Measurements from ENCODE around the gene ELMOD3.
"Not testable (repeated sequence)": the region's sequence is repeated elsewhere in the genome, so short reads cannot be mapped to it uniquely, and the experiment has no call there.

ELMOD3 gene

DNA sequence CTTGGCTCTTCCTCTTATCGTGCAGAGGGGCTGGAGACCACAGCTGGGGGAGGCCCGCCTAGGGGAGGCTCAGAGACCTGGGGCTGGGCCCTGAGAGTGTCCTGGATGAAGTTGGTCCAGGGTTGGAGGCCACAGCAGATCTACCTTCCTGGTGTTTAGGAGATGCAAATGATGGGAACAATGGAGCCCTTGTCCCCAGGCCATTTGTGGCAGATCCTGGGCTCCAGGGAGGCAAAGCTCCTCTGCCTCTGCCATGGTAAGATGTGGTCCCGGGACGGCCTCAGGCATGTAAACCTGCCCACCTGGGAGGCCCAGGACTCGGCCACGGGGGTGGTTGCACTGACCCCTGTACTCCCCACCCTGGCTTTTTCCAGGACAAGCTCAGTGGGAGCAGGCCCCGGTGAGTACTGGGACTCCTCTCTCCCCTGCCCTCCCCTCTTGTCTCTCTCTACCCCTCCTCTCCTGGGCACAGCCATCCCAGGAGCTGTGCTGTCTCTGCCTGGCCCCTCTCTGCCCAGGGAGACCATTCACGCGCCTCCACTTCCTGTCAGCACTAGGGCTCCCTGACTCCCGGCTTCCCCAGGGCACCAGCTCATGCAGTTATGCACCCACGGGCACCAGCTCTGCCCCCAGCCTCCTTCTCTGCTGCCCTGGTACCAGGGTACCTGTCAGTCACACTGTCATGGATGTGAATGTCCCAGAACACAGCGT lies 74.8 kb downstream of the ELMOD3 start:
- DNase-seq: no peak

DNA sequence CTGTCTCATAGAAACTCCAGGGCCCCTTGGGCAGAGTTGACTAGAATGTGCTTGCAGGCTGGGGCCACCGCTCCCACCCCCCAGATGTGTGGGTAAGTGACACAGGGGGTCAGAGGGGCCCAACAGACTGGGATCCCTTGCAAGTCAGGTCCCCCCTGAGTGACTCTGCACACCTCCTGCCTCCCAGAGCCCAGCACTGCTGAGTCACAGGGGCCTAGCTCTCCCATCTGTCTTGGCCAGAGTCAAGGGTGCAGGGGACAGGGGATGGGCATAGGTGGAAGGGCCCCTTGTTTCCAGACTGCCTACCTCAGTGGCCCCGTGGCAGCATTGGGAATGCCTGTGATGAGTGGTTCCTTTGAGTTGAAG lies 75.3 kb downstream of the ELMOD3 start:
- DNase-seq: no peak

DNA sequence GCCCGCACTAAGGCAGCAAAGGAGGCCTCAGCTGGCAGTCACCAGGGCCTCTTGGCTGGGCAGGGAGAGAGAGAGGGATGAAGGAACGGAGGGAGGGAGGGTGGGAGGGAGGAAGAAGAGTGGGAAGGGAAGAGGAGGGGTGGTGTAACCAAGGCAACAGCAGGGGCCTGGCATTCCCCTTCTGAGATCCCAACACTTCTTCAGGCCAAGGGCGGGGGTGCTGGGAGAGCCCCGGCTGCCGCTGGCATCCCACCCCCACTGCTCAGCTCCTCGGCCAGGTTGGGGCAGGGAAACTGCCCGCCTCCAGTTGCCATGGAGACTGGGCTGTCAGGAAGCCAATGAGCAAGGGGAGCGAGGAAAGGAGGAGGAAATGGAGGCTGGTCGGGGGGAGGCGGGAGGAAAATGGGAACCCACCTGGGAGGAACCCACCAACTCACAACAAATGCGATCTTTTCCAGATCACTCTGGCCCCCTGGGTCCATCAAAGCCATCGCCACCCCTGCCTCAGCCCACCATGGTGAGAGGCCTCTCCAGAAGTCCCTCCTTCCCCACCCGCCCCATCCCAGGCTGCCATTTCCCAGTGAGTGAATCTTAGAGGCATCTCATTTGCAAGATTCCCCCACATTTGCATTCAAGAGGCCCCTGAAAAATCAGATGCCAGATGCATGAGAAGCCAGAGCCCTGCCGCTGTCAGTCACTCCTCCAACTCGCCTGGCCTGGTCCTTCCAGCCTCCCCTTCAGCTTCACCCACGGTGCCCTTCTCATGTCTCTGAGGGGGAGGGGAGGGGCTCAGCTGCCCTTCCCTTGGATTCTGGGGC lies 76.4 kb downstream of the ELMOD3 start:
- peak; percentile 79 for DNase-seq

DNA sequence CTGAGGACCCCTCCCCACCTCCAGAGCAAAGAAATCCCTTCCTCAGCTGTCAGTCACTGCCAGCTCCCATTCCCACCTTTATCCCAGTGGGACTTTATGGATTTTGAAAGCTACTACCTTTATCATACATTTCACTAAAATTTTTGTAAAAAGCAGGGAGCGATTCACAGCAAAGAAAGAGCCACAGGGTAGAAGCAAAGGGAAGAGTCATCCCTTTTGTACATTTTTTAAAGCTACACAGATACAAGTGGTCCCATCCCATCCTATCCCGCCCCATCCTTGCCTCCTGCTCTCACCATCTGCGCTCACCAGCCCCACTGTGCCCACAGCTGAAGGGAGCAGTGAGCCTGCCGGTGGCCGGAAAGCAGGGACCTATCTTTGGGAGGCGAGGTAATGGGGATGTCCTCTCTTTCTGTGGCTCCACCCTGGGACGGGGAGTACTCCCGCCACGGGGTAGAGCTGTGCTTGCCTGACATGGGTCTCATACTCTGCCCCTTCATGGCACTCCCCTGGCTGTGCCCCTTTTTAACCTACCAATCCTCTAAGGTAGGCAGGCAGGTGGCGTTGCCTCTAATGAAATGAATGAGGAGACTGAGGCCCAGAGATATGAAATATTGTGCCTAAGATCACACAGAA lies 77.1 kb downstream of the ELMOD3 start:
- no peak for DNase-seq

DNA sequence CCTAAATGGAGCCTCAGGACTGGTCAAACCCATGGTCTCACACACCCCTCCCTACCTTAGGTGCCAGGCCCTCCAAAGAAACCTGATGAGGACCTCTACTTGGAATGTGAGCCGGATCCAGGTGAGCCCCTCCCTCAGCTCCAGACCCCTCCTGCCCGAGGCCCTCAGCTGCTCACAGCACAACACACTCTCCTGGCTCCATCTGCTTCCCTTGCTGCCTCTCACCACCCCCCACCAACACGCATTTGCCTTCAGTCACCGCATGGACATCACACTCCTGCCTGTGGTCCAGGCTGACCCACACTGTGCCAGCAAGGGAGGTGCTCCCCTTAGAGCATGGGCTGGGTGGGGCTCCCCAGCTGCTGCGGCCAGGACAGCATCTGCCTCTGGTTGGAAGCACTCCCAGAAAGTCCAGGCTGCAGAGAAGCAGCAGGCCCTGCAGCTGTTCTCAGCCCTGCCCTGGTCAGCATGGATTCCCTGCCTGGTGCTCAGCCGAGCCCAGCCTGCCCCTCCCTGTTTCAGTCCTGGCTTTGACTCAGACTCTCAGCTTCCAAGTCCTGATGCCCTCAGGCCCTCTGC lies 79.0 kb downstream of the ELMOD3 start:
- DNase-seq: peak; percentile 89

DNA sequence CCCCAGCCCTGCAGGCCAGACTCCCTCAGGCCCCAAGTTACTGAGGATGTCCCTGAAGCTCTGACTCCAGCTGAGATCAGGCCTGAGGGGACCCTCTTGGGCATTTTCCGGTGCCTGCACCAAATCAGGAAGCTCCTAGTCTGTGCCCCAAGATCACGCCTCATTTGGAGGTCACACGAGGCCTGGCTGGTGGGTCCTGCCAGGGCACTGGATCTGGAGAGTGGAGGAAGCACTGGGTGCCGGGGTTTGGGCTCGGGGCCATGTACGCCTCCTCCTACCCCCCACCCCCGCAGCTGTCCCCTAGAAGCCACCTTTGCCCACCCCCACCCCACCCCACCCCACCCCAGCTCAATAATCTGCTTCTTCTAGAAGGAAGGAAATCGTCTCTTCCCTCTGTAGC lies 80.1 kb downstream of the ELMOD3 start:
- no peak for DNase-seq

DNA sequence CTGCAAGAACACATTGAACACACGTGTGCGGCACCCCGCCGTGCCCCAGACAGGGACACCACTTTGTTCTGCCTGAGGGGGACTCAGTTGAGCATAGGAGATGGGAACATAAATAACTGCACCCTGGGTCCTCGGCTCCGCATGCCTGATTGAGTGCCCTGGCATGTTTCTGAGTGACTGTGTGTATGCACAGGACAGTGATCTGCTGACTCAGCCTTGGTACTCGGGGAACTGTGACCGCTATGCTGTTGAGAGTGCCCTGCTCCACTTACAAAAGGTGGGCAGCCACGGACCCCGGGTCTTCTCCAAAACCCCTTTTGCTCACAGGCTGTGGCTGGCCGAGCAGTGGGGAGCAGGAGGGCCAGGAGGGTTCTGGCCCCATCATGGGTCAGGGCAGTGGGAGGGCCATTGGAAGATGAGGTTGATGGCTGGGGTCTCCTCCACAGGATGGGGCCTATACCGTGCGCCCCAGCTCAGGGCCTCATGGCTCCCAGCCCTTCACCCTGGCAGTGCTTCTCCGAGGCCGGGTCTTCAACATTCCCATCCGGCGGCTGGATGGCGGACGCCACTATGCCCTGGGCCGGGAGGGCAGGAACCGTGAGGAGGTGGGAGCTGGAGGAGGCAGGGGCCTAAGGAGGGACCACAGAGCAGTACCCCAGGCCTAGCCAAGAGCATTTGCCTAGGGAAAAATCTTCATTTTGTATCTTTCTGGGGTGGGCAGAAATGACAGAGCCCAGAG lies 80.8 kb downstream of the ELMOD3 start:
- DNase-seq: peak; percentile 90

DNA sequence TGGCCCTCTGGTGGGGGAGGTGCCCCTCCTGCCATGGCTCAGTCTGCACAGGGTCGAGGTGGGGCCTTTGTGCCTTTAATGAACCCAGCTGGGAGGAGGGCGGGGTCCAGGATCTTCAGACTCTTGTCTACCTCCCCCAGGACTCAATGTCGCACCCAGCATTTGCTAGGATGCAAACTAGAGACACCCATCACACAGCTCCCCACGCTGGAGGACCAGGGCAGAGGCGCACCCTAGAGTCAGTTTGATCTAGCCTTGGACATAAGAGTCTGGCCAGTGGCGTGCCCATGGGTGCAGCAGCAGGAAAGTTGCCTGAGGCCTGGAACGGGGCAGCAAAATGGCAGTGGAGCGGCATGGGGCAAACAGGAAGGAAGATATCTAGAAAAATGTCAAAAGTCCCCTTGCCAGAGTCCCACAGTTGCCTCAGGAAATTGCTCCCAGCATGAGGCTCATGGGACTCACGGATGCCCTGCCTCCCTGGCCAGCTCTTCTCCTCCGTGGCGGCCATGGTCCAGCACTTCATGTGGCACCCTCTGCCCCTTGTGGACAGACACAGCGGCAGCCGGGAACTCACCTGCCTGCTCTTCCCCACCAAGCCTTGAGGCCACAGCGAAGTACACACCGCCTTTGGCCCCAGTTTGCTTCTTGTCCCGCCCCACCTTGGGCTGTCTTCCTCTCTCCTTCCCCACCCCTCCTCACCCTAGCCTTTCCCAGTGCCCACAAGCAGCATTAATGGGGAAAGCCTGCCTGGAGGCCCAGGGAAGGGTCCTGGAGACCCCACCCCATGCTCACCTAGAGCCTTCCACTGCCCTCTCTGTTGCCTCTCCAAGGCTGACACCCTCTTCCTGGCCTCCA lies 81.6 kb downstream of the ELMOD3 start:
- no peak for DNase-seq

DNA sequence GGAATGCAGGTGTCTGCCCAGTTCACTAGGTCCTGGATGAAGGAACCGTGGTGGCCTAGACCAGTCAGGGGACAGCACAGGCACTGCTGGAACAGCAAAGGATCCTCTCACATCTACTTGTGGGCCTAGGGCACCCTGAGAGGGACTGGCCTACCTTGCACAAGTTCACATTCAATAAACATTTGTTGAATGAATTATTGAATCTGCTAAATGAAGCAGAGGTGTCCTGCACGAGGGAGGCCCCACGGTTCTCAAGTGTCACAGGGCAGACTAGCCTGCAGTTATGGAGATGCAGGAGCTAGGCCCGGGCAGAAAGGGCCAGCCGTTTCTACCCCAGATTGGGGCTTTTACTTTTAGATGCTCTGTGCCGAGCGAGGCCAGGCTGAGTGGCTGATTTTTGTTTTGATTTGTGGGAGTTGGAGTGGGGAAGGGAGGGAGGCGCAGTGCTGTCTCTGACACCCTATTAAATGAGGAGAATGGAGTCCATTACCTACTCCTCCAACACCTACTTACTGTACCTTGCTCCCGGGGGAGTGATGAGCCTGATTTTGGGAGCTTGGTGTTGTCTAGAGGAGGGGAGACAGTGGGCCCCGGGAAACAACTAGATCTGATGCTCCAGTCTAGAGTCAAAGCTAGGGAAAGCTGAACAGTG lies 82.4 kb downstream of the ELMOD3 start:
- DNase-seq: peak; percentile 56

DNA sequence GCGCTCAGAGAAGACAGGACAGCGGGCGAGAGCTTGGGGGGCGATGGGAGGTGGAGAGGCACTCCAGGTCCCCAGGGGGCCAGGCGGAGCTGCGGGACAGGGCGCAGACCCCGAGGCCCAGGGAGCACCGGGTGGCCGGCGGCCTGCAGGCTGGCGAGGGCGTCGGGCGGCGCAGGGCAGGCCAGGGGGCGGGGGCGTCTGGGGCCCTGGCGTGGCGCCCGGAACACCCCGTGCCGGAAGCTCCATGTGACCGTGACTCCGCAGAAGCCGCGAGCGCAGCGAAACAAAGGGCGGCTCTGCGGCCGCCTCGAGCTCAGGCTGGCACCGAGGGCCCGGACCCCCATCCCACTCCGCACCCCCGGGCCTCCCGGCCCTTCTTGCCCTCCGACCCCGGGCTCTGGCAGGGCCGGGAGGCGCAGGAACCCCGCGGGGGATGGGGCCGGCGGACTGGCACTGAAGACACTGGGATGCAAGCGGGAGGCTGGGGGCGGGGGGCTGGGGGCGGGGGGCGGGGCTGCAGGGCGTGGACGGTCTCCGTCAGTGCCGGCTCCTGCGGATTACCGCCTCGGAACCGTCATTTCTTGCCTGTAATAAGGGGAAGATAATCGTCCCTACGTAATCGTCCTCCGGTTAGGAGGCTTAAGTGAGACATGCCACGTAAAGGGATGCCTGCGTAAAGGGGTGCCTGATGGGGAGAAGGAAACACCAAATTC lies 83.1 kb downstream of the ELMOD3 start:
- DNase-seq: peak; percentile 76

DNA sequence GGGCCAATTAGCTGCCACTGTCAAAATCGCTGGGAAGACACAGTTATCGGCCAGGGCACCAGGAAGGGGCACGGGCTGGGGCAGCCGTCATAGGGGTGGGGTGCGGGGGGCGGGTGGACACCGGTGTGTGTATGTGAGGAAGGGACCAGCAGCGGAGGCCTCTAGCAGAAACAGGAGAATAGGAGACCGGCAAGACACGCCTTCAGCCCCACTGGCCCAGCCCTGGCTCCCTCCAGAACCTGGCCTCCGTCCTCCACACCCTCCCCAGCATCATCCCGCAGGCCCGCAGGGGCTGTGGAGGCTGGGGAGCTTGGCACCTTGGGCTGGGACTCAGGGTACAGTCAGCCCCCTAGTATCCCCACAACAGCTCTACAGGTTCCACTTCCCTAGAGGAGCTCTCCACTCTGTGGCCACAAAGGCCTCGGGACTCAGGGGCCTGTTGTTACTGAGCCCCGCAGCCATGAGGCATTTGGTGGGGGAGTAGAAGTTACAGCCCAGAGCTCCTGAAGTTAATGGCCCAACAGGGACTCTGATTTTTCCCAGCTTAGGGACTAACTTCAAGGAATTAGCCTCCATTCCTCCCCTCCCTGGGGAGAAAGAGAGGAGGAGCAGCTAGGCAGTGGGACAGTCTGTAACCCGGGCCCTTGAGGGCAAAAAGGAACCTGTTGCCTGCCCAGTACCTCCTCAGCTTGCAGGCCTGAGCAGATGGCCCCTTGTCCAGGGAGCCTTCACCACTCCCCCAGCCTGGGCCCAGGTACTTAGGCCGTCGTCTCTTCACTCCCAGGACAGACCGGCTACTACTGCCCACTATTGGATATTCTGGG lies 83.8 kb downstream of the ELMOD3 start:
- peak; percentile 57 for DNase-seq

DNA sequence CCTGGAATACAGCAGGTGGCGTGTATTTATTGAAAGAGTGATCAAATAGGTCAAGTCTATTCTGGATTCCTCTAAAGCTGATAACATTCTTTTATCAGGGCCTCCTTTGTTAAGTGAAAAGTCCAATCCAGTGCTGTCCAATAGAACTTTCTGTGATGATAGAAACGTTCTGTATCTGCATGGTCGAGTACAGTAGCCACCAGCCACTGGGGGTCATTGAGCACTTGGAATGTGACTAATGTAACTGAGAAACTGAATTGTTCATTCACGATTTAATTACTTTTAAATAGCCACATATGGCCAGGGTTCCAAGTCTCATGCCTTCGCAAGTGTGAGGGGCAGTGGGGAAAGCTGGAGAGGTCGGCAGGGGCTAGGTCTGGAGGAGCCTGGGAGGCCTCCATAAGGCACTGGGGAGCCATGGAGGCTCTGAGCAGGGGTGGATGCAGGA lies 84.5 kb downstream of the ELMOD3 start:
- no peak for DNase-seq

DNA sequence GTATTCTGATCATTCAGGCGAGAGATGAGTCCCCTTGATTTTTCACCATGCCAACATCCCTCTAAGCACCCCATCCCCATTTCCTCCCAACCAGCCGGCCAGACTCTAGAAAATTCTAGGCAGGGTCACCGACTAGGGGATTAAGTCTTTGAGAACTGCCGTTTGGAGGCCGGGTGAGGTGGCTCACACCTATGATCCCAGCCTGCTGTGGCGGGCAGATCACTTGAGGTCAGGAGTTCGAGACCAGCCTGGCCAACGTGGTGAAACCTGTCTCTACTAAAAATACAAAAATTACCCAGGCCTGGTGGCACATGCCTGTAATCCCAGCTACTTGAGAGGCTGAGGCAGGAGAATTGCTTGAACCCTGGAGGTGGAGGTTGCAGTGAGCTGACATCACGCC lies 85.0 kb downstream of the ELMOD3 start:
- not testable (repeated sequence) for DNase-seq

DNA sequence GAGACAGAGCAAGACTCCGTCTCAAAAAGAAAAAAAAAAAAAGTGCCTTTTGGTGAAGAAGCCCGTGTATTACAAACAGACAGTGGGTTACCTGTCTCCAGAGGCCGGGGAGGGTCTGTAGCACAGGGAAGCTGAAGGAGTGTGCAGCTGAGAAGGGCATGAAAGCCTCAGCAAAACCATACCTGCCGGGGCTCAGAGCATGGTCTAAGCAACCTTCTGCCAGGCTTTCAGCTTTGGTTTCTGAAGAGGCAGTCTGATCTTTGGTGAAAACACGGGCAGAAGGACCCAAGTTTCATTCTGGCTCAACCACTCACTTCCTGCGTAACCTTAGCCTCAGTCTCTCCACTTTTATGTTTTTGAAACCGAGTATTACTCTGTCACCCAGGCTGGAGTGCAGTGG lies 85.4 kb downstream of the ELMOD3 start:
- no peak for DNase-seq

DNA sequence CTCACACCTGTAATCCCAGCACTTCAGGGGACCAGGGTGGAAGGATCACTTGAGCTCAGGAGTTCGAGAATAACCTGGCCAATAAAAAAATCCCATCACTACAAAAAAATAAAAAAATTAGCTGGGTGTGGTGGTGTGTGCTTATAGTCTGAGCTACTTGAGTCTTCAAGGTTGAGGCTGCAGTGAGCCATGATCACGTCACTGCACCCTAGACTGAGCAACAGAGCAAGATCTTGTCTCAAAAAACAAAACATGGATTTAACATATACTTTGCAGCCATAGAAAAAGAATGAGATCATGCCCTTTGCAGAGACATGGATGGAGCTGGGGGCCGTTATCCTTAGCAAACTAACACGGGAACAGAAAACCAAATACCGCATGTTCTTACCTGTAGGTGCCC lies 86.2 kb downstream of the ELMOD3 start:
- DNase-seq: no peak

All from DMS79 treated with DMSO at 0.1 percent for 48 hours (cell line).